Measurements from ENCODE around the gene RAD9A. TPM values are rescaled to one million over a fixed set of nuclear protein-coding genes. Genes with fewer than 3 reads are reported as not detected.

The RAD9A gene
- total and polyA plus RNA-seq, 9 of the 15 experiments (the other 6 are each of a cell fraction or from before 2014, with no cell fraction given) = 1.4 to 41.2 (median 16.1) TPM

DNA sequence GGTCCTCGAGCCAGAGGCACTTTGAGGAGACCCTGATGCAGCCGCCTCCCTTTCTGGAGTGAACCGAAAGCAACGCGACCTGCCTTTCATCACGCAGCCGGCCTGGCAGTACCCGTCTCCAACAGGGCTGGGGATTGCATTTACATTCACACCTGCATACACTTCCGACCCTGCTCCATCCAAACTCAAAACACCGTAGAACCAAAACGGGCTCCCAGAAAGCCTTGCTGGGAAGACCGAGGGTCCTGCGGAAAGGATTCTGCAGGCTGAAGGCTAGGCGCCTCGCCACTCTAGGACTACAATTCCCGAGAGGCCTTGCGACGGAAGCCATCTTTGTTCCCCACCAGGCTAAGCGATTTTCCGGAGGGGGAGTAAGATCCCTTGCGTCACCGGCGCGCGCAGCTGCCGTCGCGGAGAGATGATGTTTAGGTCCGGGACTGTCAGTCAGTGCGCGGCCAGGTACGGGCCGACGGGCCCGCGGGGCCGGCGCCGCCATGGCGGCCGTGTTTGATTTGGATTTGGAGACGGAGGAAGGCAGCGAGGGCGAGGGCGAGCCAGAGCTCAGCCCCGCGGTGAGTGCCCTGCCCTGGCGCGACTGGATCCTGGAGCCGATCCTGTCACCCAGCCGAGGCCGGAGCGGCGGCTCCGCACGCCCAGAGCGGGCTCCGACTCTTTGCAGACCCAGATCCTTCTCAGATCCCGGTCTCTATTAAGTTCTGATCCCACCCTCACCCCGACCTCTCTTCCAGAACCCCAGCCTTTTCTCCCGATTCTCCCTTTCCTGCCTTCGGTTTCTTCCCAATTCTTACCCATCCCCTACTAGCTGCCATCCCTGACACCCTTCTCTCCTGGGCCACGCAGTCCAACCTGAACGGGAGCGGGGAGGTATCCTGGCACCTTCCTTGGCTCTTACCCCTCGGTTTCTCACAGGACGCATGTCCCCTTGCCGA, 36.5 kb downstream of the RAD9A start, which contains the start of gene RPS6KB2 (continued):
- TF ChIP-seq ZNF77 (CRISPR knock-in tag; IDR thresholded peaks at IDR 0.05) = no peak
- TF ChIP-seq NFIX (CRISPR knock-in tag; IDR thresholded peaks at IDR 0.05; ENCODE audit: low read depth) = no peak
- TF ChIP-seq GTF2A2 (tag; IDR thresholded peaks at IDR 0.05) = no peak
- TF ChIP-seq, protein P1, sequence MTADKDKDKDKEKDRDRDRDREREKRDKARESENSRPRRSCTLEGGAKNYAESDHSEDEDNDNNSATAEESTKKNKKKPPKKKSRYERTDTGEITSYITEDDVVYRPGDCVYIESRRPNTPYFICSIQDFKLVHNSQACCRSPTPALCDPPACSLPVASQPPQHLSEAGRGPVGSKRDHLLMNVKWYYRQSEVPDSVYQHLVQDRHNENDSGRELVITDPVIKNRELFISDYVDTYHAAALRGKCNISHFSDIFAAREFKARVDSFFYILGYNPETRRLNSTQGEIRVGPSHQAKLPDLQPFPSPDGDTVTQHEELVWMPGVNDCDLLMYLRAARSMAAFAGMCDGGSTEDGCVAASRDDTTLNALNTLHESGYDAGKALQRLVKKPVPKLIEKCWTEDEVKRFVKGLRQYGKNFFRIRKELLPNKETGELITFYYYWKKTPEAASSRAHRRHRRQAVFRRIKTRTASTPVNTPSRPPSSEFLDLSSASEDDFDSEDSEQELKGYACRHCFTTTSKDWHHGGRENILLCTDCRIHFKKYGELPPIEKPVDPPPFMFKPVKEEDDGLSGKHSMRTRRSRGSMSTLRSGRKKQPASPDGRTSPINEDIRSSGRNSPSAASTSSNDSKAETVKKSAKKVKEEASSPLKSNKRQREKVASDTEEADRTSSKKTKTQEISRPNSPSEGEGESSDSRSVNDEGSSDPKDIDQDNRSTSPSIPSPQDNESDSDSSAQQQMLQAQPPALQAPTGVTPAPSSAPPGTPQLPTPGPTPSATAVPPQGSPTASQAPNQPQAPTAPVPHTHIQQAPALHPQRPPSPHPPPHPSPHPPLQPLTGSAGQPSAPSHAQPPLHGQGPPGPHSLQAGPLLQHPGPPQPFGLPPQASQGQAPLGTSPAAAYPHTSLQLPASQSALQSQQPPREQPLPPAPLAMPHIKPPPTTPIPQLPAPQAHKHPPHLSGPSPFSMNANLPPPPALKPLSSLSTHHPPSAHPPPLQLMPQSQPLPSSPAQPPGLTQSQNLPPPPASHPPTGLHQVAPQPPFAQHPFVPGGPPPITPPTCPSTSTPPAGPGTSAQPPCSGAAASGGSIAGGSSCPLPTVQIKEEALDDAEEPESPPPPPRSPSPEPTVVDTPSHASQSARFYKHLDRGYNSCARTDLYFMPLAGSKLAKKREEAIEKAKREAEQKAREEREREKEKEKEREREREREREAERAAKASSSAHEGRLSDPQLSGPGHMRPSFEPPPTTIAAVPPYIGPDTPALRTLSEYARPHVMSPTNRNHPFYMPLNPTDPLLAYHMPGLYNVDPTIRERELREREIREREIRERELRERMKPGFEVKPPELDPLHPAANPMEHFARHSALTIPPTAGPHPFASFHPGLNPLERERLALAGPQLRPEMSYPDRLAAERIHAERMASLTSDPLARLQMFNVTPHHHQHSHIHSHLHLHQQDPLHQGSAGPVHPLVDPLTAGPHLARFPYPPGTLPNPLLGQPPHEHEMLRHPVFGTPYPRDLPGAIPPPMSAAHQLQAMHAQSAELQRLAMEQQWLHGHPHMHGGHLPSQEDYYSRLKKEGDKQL (CRISPR knock-in tag; IDR thresholded peaks at IDR 0.05; ENCODE audit: borderline replicate concordance) = no peak; the same call in 1 of the 2 replicates
- TF ChIP-seq, protein P2, sequence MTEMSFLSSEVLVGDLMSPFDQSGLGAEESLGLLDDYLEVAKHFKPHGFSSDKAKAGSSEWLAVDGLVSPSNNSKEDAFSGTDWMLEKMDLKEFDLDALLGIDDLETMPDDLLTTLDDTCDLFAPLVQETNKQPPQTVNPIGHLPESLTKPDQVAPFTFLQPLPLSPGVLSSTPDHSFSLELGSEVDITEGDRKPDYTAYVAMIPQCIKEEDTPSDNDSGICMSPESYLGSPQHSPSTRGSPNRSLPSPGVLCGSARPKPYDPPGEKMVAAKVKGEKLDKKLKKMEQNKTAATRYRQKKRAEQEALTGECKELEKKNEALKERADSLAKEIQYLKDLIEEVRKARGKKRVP (CRISPR knock-in tag; IDR thresholded peaks at IDR 0.05) = 0 out of 2 replicates have a peak, but pooled peaks have one; percentile 34
- TF ChIP-seq, protein P3, sequence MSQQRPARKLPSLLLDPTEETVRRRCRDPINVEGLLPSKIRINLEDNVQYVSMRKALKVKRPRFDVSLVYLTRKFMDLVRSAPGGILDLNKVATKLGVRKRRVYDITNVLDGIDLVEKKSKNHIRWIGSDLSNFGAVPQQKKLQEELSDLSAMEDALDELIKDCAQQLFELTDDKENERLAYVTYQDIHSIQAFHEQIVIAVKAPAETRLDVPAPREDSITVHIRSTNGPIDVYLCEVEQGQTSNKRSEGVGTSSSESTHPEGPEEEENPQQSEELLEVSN (IDR thresholded peaks at IDR 0.05; ENCODE audit: borderline replicate concordance in 1 of 2, extremely low read depth in 1 of 2, insufficient read depth in 1 of 2, insufficient read length in 1 of 2, low read depth in 1 of 2, low read length in 1 of 2, poor library complexity in 1 of 2, severe bottlenecking in 1 of 2) = peak in 1 of 2 experiments; percentile 4
- TF ChIP-seq, protein P4, sequence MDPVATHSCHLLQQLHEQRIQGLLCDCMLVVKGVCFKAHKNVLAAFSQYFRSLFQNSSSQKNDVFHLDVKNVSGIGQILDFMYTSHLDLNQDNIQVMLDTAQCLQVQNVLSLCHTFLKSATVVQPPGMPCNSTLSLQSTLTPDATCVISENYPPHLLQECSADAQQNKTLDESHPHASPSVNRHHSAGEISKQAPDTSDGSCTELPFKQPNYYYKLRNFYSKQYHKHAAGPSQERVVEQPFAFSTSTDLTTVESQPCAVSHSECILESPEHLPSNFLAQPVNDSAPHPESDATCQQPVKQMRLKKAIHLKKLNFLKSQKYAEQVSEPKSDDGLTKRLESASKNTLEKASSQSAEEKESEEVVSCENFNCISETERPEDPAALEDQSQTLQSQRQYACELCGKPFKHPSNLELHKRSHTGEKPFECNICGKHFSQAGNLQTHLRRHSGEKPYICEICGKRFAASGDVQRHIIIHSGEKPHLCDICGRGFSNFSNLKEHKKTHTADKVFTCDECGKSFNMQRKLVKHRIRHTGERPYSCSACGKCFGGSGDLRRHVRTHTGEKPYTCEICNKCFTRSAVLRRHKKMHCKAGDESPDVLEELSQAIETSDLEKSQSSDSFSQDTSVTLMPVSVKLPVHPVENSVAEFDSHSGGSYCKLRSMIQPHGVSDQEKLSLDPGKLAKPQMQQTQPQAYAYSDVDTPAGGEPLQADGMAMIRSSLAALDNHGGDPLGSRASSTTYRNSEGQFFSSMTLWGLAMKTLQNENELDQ (CRISPR knock-in tag; IDR thresholded peaks at IDR 0.05; ENCODE audit: borderline replicate concordance) = no peak
- no peak for TF ChIP-seq STAT5B (CRISPR knock-in tag; IDR thresholded peaks at IDR 0.05)
- no peak for TF ChIP-seq HSF4 (CRISPR knock-in tag; IDR thresholded peaks at IDR 0.05; ENCODE audit: borderline replicate concordance)
- TF ChIP-seq PTRF (tag; IDR thresholded peaks at IDR 0.05) = no peak
- TF ChIP-seq TEAD1 (CRISPR knock-in tag; IDR thresholded peaks at IDR 0.05) = peak; percentile 16 to 43; a peak in 1 of 4 replicates
- TF ChIP-seq, protein P5, sequence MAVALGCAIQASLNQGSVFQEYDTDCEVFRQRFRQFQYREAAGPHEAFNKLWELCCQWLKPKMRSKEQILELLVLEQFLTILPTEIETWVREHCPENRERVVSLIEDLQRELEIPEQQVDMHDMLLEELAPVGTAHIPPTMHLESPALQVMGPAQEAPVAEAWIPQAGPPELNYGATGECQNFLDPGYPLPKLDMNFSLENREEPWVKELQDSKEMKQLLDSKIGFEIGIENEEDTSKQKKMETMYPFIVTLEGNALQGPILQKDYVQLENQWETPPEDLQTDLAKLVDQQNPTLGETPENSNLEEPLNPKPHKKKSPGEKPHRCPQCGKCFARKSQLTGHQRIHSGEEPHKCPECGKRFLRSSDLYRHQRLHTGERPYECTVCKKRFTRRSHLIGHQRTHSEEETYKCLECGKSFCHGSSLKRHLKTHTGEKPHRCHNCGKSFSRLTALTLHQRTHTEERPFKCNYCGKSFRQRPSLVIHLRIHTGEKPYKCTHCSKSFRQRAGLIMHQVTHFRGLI (CRISPR knock-in tag; IDR thresholded peaks at IDR 0.05) = no peak
- no peak for TF ChIP-seq EHMT2 (IDR thresholded peaks at IDR 0.05)
- no peak for TF ChIP-seq NR3C1 (CRISPR knock-in tag; IDR thresholded peaks at IDR 0.05)
